GM19467 (cell line): ENCODE results near the gene PLA2R1.

Experiments
- ATAC-seq: cut with Tn5 transposase; IDR thresholded peaks from one replicate; pipeline ENCODE4 v1.9.1; 2021; ENCODE audit warnings: mild to moderate bottlenecking, moderate library complexity; ENCODE audit not compliant: unreplicated experiment

Gene PLA2R1

GRCh38 chr2:159898441-159898840 lies 164.0 kb downstream of the PLA2R1 start:
- no peak for ATAC-seq

- no peak for ATAC-seq
Measured at GRCh38 chr2:159897720-159898119, 164.7 kb downstream of the PLA2R1 start.

GRCh38 chr2:159897081-159897480 lies 165.3 kb downstream of the PLA2R1 start:
- no peak for ATAC-seq

- ATAC-seq: peak; percentile 44
Measured at GRCh38 chr2:159895258-159896065, 167.0 kb downstream of the PLA2R1 start.

GRCh38 chr2:159894145-159894838 lies 168.1 kb downstream of the PLA2R1 start:
- ATAC-seq: no peak

- ATAC-seq: no peak
Measured at GRCh38 chr2:159892990-159893810, 169.2 kb downstream of the PLA2R1 start.

GRCh38 chr2:159891917-159892730 lies 170.3 kb downstream of the PLA2R1 start:
- ATAC-seq: peak; percentile 36

- no peak for ATAC-seq
Measured at GRCh38 chr2:159891267-159891588, 171.2 kb downstream of the PLA2R1 start.

- peak; percentile 29 for ATAC-seq
Measured at GRCh38 chr2:159890551-159891266, 171.7 kb downstream of the PLA2R1 start.

GRCh38 chr2:159882130-159882745 lies 180.2 kb downstream of the PLA2R1 start:
- no peak for ATAC-seq
